Vagina (tissue), 2 donors: ENCODE results near the gene CABCOCO1. TPM values are rescaled to one million over a fixed set of nuclear protein-coding genes. Genes with fewer than 3 reads are reported as not detected.

Experiments
- DNase-seq, 2 donors: peaks; one replicate each; pipeline ENCODE4 v3.0.0-alpha.2; 2017; ENCODE audit errors: extremely low spot score in 2 of 2
- H3K27ac ChIP-seq: fragments of 200-600 bp; sonication (generic); one replicate; pipeline ENCODE4 v1.5.1; 2019
- H3K27me3 ChIP-seq: fragments of 200-600 bp; sonication (generic); one replicate; pipeline ENCODE4 v1.5.1; 2019
- H3K36me3 ChIP-seq, 2 donors: fragments of 200-600 bp; sonication (generic); one replicate each; pipeline ENCODE4 v1.5.1; 2017 to 2019
- H3K4me1 ChIP-seq: fragments of 200-600 bp; sonication (generic); one replicate; pipeline ENCODE4 v1.5.1; 2019
- H3K4me3 ChIP-seq, 2 donors: fragments of 200-600 bp; sonication (generic); 1 replicate in 1 of 2; 2 replicates in 1 of 2; pipeline ENCODE4 v1.5.1; 2016 to 2019
- H3K9me3 ChIP-seq: fragments of 200-600 bp; sonication (generic); one replicate; pipeline ENCODE4 v1.5.1; 2019
- CTCF ChIP-seq, 3 experiments: fragments of 450-650 bp in 2 of 3; fragments of 200-600 bp in 1 of 3; sonication (generic) in 1 of 3; IDR thresholded peaks; one replicate each; pipeline ENCODE4 v1.5.1; 2017 to 2019; ENCODE audit warnings: antibody characterized with exemption in 3 of 3, mild to moderate bottlenecking in 2 of 3, moderate library complexity in 2 of 3
- POLR2A ChIP-seq, 2 donors: fragments of 450-650 bp; IDR thresholded peaks; one replicate each; pipeline ENCODE4 v1.6.1; 2017; ENCODE audit warnings: antibody characterized with exemption in 2 of 2, mild to moderate bottlenecking in 2 of 2, moderate library complexity in 2 of 2
- POLR2AphosphoS5 ChIP-seq, 2 donors: sonication (generic); formaldehyde crosslinking; IDR thresholded peaks; one replicate each; pipeline ENCODE4 v1.9.0; 2017; ENCODE audit warnings: antibody characterized with exemption in 2 of 2, mild to moderate bottlenecking in 2 of 2, low read depth in 1 of 2; ENCODE audit not compliant: insufficient read depth in 1 of 2
- intact Hi-C: fragments of 100-400 bp; cut with DNase I; formaldehyde crosslinking; loops from one replicate; pipeline ENCODE4 v1.15.1; 2023
- total RNA-seq: library from RNA; depleted of rRNA; stranded (reverse); fragments of >200 nt; gene quantifications from one replicate; pipeline ENCODE4 v1.2.3, GENCODE V29; 2016

Gene CABCOCO1
- total RNA-seq, 1 donor from 2014 or later = not detected

GRCh38 chr10:61815496-61815895, 152.8 kb downstream of the CABCOCO1 start:
- H3K36me3 ChIP-seq = no peaks in the 10 kb centered on the region
- no peak for DNase-seq
- TF ChIP-seq POLR2AphosphoS5 (IDR thresholded peaks at IDR 0.05; ENCODE audit: insufficient read depth in 1 of 2, low read depth in 1 of 2) (no peak), CTCF (IDR thresholded peaks at IDR 0.05) (no peak), POLR2A (IDR thresholded peaks at IDR 0.05) (no peak)

More at GRCh38 chr10:61815496-61815895, 152.8 kb downstream of the CABCOCO1 start:
- Histone ChIP-seq H3K27ac (no peak overlapping the region), H3K4me3 (no peak overlapping the region), H3K4me1 (no peaks in the 10 kb centered on the region), H3K27me3 (no peaks in the 10 kb centered on the region), H3K9me3 (no peaks in the 10 kb centered on the region)
- intact Hi-C loops = no loop called here

Other genes with a start within 250 kb of the CABCOCO1 start
- gene TMEM26, start 209.5 kb upstream of the CABCOCO1 start, total RNA-seq = 0.25 TPM
- 75.9 TPM for gene ARID5B, start 238.8 kb downstream of the CABCOCO1 start, total RNA-seq